GM19025 (cell line): ENCODE measurements around the gene TMEM250.
"Not testable (repeated sequence)": the region's sequence is repeated elsewhere in the genome, so short reads cannot be mapped to it uniquely, and the experiment has no call there.

Source experiments
- ATAC-seq: cut with Tn5 transposase; IDR thresholded peaks from one replicate; pipeline ENCODE4 v1.9.1; 2021; ENCODE audit warnings: mild to moderate bottlenecking, low read depth, moderate library complexity; ENCODE audit not compliant: unreplicated experiment

The TMEM250 gene, protein sequence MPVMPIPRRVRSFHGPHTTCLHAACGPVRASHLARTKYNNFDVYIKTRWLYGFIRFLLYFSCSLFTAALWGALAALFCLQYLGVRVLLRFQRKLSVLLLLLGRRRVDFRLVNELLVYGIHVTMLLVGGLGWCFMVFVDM

DNA sequence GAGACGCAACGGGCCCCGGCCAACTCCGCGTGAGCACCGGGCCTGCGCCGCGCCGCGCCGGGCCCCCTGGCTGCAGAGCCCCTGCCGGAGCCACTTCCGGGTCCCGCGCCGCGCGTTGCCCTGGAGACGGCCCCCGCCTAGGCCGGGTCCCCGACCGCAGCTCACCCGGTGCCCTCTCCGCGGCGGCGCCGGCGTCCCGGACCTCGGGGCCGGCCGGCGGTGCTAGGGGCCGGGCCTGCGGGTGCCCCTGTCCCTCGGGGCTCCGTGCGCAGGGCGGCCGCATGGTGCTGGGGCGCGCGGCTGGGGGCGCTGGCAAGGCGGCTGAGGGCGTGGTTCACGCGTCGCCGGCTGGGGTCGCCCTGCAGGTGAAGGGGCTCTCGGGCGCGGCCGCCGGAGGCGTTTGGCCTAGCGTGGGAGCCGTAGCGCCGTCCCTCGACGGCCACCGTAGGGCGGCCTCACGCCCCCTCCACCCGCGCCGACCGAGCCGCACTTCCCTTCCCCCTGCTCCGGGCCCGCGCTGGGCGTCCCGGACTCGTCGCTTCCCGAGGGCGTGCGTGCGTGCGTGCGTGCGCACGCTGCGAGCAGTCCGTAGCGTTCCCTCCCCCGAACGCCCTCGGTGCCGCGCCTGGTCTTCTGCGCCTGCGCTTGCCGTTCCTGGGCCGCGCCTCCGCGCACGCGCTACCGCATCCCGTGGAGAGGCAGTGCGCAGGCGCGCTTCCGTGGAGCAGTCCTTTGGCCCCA lies at the start of gene TMEM250:
TSS of gene TMEM250 (minus strand) at position 556 of the 741 bp plus-strand sequence. CDS start 1,975 bp downstream, outside the sequence.
- ATAC-seq: peak; percentile 76

DNA sequence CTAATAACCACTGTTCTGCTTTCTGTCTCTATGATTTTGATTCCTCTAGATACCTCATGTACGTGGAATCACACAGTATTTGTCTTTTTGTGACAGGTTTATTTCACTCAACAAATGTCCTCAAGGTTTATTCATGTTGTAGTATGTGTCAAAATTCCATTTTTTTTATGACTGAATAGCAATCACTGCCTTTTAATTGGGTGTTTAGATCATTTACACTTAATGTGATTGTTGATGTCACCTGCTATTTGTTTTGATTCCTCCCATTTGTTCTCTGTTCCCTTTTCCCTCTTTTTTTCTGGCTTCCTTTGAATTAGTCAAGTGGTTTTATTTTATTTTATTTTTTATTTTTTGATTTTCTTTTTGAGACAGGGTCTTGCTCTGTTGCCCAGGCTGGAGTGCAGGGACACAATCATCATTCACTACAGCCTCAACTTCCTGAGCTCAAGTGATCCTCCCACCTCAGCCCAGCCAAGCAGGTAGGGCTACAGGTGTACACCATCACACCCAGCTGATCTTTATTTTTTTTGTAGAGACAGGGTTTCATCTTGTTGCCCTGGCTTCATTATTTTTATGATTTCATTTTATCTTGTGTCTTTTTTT lies 44.7 kb upstream of the TMEM250 start:
- no peak for ATAC-seq

DNA sequence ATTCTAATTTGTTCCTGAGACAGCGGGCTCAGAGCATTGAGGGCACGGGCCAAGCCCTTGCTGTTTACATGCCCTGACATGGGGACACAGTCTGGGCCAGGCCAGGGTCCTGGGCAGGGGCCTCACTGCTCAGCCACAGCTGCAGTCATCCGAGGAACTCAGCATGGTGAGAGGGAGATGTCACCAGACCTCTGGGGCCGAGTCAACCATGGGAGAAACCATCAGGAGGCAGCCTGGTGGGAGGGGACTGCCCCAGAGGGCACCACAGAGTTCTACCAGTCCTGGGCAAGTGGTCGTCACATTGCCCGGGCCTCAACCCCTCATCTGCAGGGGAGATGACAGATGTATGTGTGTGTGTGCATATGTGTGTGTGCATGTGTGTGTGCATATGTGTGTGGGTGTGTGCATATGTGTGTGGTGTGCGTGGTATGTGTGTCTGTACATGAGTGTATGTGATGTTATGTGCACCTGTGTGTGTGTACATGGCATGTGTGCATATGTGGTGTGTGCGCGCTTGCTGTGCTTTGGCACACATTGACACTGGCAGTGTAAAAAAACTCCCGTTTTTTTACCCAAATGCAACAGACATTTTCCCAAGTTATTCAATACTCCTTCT lies 42.4 kb upstream of the TMEM250 start:
- ATAC-seq: no peak

DNA sequence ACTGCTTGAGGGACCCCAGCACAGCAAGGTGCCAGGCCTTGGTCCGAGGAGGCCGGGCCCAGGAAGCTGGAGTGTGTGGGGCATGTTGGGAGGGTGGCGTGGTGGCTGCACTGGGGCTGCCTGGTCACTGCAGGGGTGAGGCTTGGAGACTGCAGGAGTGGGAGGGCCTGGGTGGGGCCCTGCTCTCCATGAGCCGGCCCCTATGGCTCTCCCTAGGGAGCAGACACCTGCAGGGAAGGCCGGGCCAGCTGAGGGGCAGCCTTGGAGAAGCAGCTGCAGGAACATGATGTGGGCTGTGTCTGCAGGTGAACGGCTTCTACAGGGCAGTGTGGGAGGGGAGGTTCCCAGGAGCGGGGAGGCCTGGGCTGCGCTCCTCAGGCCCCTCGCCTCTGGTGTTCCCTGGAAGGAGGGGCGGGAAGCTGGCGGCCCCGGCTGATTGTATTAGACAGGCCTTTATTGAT lies 41.7 kb upstream of the TMEM250 start:
- ATAC-seq: no peak

DNA sequence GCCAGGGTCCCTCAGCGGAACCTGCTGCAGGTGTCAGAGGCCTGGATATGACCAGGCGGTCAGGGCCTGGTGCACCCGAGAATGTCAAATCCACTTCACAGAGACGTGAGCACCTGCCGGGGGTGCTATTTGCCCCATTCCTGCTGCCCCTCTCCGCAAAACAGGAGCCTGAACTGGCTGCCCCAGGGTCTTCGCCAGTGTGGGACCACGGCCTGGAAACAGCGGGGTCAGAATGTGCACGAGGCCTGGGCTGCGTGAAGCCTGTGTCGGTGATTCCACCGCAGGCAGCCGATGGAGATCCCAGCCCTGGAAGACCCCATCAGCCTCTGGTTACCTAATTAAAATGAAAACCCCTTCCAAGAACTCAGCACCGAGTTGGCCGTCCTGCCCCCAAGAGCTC lies 41.2 kb upstream of the TMEM250 start:
- ATAC-seq: no peak

DNA sequence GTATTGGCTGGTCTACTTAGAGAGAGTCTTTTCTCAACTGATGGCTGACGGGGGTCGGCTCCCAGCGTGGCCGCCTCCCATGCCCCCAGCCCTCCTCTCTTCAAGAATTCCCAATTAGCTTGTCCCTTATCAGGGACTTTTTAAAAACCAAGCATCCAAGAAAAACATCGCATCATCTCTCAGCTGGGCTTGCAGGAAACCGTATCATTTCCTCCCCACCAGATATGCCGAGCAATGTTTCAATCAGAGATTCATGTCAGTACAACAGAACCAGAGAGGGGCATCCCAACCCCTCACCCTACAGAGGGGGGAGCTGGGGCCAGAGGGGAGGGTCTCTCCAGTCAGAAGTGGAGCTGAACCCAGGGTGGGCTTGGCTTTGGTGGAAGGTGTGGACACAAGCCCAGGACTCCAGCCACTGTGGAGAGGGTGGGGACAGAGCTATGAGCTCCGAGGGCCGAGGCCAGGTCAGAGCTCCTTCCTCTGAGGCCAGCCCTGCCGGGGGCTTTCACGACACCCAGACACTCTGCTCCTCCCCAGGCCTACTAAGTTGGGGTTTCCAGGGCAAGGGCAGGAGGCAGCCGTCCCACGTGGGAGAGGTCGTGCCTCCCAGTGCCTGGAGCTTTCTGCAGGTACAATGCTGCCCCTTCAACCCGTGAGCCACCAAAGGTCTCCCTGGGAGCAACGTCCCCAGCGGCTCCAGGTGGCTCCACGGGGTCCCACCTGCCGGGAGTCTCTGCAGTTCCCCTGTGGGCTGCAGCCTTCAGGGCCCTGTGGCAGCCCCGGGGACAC lies 39.0 kb upstream of the TMEM250 start:
- ATAC-seq: no peak

DNA sequence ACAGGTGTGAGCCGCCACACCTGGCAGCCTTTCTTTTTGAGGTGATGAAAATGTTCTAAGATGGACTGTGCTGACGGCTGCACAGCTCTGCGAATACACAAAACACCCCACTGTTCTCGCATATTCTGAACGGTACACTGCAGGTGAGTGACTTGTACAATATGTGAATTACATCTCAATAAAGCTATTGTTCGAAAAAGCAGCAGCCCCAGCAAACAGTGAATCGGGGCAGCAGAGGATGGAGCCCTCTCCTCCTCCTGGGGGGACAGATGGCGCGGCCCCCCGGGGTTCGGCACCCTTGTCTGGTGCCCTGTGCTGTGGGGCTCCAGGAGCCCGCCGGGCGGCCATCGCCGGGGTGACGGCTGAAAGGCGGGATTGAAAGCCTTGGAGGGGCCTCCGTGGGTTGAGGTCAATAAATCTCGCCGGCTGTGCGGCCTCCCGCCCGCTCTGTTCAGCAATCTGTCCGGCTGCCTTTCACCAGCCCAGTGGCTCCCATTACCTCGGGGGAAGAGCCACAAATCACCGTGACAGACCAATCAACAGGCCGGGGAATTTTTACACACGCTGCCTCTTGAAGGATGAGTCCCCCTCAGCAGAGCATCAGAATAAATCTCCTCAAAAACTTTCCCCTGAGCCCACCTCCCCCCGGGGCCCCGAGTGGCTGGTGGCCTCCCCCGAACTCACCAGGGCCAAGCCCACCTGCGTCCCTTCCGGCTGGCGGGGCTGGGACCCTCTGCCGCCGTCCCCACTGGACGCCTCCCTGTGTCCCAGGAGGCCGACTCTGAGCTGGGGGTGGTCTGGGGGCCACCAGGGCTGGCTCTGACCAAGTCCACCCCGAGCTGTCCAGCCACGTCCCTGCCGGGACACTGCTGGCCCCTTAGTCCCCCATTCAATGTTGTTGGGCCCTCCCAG lies 37.8 kb upstream of the TMEM250 start:
- ATAC-seq: no peak

DNA sequence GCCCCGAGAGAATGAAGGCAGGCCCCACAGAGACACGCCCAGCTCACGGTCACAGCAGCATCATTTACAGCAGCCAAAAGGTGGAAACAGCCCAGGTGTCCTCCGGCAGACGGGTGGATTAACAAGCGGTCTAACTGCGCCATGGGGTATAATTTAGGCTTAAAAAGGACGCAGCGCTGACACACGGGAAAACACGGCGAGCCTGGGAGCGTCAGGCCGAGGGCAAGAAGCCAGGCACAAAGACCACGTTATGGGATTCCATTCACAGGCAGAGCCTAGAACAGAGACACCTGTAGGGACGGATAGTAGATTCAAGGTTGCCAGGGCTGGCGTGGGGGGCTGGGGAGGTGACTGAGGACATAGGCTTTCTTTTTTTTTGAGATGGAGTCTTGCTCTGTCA lies 36.9 kb upstream of the TMEM250 start:
- no peak for ATAC-seq

DNA sequence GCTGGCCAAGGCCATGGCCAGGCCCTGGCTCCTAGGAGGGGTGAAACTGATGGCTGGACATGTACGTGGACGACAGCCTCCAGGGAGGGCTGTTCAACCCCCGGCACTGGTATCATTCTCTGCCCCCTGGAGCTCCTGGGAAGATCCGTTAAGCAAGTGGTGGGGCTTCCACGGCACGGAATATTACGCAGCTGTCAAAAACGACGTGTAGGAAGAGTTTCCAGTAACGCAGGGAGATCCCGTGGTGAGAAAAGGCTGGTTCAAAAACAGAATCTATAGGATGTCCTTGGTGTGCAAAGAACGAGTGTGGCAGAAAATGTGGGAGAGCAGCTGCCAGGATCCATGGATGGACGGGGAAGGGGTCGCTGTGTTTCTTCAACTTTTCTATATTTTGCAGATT lies 36.3 kb upstream of the TMEM250 start:
- no peak for ATAC-seq

DNA sequence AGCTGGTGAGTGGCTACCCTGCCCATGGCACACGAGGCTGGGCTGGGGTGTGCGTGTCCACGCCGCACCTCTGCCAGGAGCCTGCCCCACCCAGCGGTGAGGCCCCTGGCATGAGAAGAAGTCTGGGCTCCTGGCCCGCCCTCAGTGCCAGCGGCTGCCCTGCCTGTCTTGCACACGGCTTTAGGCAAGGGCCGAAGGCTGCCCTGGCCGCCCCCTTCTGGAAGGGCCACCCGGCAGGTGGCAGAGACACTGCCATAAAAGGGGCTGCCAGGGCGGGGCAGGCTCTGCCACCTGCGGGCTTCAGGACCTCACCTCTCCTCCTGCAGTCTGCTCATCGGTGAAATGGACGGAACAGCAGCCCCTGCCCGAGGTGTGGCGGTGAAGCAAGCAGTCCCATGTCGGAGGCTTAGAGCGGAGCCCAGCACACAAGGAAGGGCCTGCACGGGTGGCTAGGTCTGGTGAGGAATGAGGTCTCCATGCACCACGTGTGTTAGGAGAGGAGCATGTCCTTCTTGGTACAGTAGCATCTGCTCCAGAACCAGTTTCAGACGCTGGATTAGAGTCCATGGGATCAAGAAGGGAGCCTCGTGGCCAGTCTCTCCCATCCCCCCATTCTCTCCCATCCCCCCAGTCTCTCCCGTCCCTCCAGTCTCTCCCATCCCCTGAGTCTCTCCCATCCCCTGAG lies 34.8 kb upstream of the TMEM250 start:
- no peak for ATAC-seq

DNA sequence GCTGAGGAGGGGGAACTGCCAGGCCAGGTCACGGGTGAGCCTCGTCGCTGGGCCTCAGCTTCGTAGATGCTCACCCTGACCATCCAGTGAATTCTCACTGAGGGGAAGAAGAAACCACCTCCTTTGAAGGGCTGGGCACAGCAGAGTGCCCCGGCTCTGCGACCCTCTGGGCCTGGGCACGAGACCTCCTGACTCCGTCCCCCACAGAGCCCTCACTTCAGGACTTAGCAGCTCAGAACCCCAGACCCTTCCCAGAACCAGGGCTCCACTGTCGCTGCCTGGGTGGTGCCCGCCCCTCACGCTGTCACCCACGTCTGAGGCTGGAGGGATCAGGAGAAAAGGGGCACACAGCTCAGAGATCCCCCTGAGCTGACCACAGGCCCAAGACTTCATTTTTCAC lies 34.3 kb upstream of the TMEM250 start:
- ATAC-seq: no peak

DNA sequence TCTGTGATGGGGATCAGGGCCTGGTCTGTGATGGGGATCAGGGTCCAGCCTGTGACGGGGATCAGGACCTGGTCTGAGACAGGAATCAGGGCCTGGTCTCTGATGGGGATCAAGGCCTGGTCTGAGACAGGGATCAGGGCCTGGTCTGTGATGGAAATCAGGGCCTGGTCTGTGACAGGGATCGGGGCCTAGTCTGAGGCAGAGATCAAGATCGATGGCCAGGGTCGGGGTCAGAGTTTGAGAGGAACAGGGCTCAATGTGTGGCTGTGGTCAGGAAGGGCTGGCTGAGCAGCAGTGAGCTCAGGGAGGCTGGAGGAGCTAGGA lies 33.8 kb upstream of the TMEM250 start:
- no peak for ATAC-seq

DNA sequence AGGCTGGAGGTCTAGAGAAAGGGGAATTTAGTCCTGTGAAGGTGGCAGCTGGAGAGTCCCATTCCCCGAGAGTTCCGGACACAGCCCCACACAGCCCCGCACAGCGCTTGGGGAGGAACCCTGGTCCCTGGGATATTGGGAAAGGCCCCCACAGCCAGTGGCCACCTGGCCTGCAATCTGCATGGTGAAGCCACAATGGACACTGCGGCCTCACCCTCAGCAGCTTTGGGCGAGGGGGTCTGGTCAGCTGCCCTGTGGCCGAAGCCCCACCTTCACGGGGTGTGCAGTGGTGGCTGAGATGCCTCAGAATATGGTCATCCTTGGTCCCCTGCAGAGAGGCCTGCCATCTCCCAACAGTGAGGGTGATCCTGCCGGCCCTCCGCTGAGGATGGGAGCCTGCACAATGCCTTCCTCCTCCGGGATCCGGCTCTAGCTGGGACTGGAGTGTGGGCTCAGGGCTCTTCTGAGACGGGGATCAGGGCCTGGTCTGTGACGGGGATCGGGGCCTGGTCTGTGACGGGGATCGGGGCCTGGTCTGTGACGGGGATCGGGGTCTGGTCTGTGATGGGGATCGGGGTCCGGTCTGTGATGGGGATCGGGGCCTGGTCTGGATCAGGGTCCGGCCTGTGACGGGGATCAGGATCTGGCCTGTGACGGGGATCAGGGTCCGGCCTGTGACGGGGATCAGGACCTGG lies 33.3 kb upstream of the TMEM250 start:
- no peak for ATAC-seq

DNA sequence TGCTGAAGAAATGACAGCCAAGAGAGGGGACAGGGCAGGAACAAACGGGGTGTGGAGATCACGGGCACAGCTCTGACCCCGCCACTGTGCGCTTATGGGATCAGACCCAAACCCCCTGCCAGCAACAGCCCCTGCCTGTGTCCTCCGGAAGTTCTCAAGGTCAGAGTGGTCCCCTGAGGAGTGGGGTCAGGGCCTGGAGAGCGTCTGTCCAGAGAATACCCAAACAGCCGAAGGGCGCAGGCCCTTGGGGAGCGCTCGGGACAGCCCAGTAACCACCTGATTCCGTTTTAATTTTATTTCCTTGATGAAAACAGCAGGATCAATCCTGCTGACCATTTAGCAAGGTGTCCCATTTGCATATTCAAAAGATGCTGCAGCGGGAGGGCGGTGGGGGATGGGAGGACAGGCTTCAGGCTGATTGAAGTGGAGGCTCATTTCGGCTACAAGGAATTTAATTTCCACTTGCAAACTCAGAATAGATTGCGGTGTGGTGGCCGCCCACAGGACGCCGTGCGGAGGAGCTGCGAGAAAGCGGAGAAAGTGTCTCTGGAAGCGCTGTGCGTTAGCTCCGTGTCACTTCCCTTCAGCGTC lies 32.6 kb upstream of the TMEM250 start:
- ATAC-seq: no peak

DNA sequence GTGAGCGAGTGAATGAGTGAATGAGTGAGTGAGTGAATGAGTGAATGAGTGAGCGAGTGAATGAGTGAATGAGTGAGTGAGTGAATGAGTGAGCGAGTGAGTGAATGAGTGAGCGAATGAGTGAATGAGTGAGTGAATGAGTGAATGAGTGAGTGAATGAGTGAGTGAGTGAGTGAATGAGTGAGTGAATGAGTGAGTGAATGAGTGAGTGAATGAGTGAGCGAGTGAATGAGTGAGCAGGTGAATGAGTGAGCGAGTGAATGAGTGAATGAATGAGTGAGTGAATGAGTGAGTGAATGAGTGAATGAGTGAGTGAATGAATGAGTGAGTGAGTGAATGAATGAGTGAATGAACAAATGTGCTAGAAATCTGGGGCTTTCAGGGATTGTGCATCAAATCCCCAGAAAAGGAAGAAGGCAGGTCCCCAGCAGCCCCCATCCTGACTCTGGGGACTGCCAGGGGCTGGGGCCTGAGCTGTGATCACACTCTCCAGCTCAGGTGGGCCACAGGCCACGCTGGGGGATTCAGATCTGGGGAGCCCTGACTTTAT lies 32.1 kb upstream of the TMEM250 start:
- ATAC-seq: not testable (repeated sequence)

DNA sequence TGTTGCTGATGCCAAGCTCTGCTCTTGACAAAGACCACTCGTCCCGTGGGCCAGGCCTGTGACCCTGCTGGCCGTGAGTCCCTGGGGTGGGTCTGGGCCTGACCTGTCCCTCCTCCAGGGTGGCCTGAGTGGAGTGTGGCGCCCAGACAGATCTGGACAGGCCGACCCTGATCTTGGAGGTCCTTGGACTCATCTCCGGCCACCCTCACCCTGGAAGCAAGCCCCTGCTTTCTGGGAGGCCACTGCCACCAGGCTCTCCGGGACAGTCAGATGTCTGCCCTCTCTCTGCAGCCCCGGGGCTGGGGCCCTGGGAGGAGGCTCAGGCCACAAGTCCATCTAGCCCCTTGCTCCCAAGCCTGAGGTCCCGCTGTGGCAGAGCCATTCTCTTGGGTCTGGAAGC lies 31.2 kb upstream of the TMEM250 start:
- no peak for ATAC-seq

DNA sequence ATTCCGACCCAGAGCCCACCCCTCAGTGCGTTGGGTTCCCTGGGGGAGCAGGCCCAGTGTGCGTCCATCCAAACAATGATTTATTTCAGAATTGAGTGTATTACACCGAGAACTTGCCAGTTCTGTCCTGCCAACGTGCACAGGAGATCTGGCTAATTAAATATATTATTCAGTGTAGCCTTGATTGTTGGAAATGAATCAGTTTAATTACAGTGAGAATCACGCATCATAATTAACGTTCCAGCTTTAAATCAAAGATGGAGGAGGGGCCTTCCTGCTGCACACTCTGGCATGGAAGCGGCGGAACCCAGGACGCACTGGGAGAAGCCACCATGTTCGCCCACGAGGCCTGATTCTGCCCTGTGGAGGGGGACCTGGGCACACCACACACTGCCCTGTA lies 30.7 kb upstream of the TMEM250 start:
- ATAC-seq: no peak

DNA sequence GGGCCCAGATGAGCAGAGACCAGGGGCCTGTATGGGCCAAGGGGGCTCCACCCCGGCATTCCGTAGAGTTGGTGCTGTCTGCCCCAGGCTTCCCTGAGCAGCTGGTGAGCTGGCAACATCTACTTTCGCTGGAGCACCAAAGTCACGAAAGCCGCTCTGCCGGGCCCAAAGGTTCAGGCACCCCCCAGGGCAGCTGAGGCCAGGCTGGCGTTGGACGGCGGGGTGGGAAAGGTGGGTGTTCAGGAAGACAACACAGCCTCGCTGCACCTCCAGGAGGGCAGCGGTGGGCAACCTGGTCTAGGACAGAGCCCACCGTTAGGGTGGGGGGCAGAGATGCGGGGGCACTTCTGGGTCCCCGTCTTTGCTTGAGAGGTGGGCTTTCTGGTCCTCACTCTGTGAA lies 30.1 kb upstream of the TMEM250 start:
- no peak for ATAC-seq
